CD8-positive, alpha-beta memory T cell (primary cell): ENCODE data around the gene TBCD. TPM values are rescaled to one million over a fixed set of nuclear protein-coding genes. Genes with fewer than 3 reads are reported as not detected.

Source experiments
- CTCF ChIA-PET: fragments of 350-600 bp; sonication (Branson Sonifier 250); formaldehyde crosslinking; loops from one replicate; lab custom pipeline; 2021; ENCODE audit warnings: antibody characterized with exemption; lab: Charles Lee
- POLR2A ChIA-PET: fragments of 350-600 bp; sonication (Branson Sonifier 250); formaldehyde crosslinking; loops from one replicate; lab custom pipeline; 2021; ENCODE audit warnings: antibody characterized with exemption; lab: Charles Lee
- DNase-seq, 5 donors: peaks; one replicate each; pipeline versions ENCODE4 v3.0.0 to v3.0.0-alpha.2; 2020 to 2022; ENCODE audit warnings: mixed read lengths in 1 of 5
- H3K27ac ChIP-seq: one replicate; pipeline ENCODE4 v1.7.0; 2013; ENCODE audit warnings: low read depth, mild to moderate bottlenecking, low read length, moderate library complexity
- H3K27me3 ChIP-seq: 2 replicates; pipeline ENCODE4 v1.7.0; 2013; ENCODE audit warnings: low read length, mild to moderate bottlenecking; ENCODE audit not compliant: insufficient read depth, poor library complexity, severe bottlenecking
- H3K36me3 ChIP-seq: 2 replicates; pipeline ENCODE4 v1.7.0; 2013; ENCODE audit warnings: mild to moderate bottlenecking, low read length, moderate library complexity; ENCODE audit not compliant: insufficient read depth
- H3K4me1 ChIP-seq: 2 replicates; pipeline ENCODE4 v1.7.0; 2013; ENCODE audit warnings: mild to moderate bottlenecking, low read length, moderate library complexity; ENCODE audit not compliant: insufficient read depth
- H3K4me3 ChIP-seq: 2 replicates; pipeline ENCODE4 v1.7.0; 2013; ENCODE audit warnings: mild to moderate bottlenecking, low read length
- H3K9me3 ChIP-seq: 2 replicates; pipeline ENCODE4 v1.7.0; 2013; ENCODE audit warnings: mild to moderate bottlenecking, low read length
- H3K27ac Mint-ChIP-seq, 8 donors: one replicate each; pipeline ENCODE4 v1.8.0; 2020 to 2021; ENCODE audit warnings: mixed read lengths in 8 of 8, mild to moderate bottlenecking in 6 of 8, inconsistent platforms in 3 of 8, moderate library complexity in 3 of 8
- H3K27me3 Mint-ChIP-seq, 2 donors: one replicate each; pipeline ENCODE4 v1.8.0; 2020 to 2021; ENCODE audit warnings: mixed read lengths in 2 of 2, mild to moderate bottlenecking in 1 of 2, moderate library complexity in 1 of 2
- H3K36me3 Mint-ChIP-seq, 3 donors: one replicate each; pipeline ENCODE4 v1.8.0; 2020 to 2021; ENCODE audit warnings: mixed read lengths in 3 of 3, inconsistent platforms in 1 of 3, mild to moderate bottlenecking in 1 of 3
- H3K4me1 Mint-ChIP-seq, 3 donors: one replicate each; pipeline ENCODE4 v1.8.0; 2020 to 2021; ENCODE audit warnings: mixed read lengths in 3 of 3, inconsistent platforms in 1 of 3, mild to moderate bottlenecking in 1 of 3
- H3K4me3 Mint-ChIP-seq, 7 donors: one replicate each; pipeline ENCODE4 v1.8.0; 2020 to 2021; ENCODE audit warnings: mixed read lengths in 7 of 7, mild to moderate bottlenecking in 6 of 7, moderate library complexity in 4 of 7, inconsistent platforms in 2 of 7
- H3K9me3 Mint-ChIP-seq, 5 donors: one replicate each; pipeline ENCODE4 v1.8.0; 2020 to 2022; ENCODE audit warnings: mixed read lengths in 5 of 5, mild to moderate bottlenecking in 3 of 5, moderate library complexity in 2 of 5, inconsistent platforms in 1 of 5
- polyA plus RNA-seq: library from polyadenylated mRNA; unstranded; fragments of 300-500 nt; fragmentation: Illumina TruSeq; gene quantifications from one replicate; pipeline ENCODE4 v1.2.3, GENCODE V29; 2021
- total RNA-seq, 2 experiments: library from RNA; stranded (reverse); gene quantifications; one replicate each; pipeline ENCODE4 v1.2.3, GENCODE V29; 2021

Gene TBCD
- total and polyA plus RNA-seq, 3 experiments from 2014 or later = 79.1 to 130 (median 83.7) TPM

DNA sequence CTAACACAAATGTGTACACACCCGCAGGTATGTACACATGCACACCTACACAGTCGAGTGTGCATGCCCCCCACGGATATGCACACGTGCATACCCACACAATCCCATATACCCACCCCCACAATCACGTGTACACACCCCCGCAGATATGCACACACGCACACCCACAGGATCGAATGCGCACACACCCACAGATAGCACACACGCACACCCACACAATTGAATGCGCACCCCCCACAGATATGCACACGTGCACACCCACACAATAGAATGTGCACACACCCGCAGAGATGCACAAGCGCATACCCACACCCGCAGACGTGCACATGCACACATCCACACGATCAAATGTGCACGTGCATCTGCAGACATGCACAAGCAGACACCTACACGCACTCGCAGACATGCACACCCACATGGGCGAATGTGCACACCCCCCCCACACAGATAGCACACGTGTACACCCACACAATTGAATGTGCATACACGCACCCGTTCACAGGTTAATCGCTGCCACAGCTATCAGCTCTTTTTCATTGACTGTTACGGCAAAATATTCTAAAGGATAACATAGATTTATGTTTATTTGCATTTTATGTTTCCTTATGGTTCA, 77.1 kb downstream of the TBCD start:
- peaks cover 11 to 43% (median 18%) of the 10 kb centered on the region in 3 donors for H3K36me3 Mint-ChIP-seq
- peak overlapping the region in 1 of 8 donors; percentile 45 for H3K27ac Mint-ChIP-seq
- no peak overlapping the region for H3K4me3 ChIP-seq
- ChIA-PET POLR2A (no interaction called here), CTCF (no interaction called here)
- no peak overlapping the region for H3K27ac ChIP-seq
- DNase-seq = no peak
- H3K27me3 Mint-ChIP-seq = no peaks in the 10 kb centered on the region
- no peaks in the 10 kb centered on the region for H3K4me1 Mint-ChIP-seq
- no peak overlapping the region for H3K4me3 Mint-ChIP-seq
- H3K9me3 Mint-ChIP-seq = no peaks in the 10 kb centered on the region
- H3K36me3 ChIP-seq = no peaks in the 10 kb centered on the region
- H3K9me3 ChIP-seq = no peaks in the 10 kb centered on the region
- no peaks in the 10 kb centered on the region for H3K27me3 ChIP-seq
- no peaks in the 10 kb centered on the region for H3K4me1 ChIP-seq

GRCh38 chr17:82830249-82830661, 78.4 kb downstream of the TBCD start:
- POLR2A ChIA-PET = no interaction called here

GRCh38 chr17:82831041-82831817, 79.4 kb downstream of the TBCD start:
- no peaks in the 10 kb centered on the region for H3K4me1 ChIP-seq
- Mint-ChIP-seq H3K27ac (no peak overlapping the region), H3K36me3 (peaks cover 11 to 51% (median 16%) of the 10 kb centered on the region in 3 donors), H3K27me3 (no peaks in the 10 kb centered on the region), H3K4me1 (no peaks in the 10 kb centered on the region), H3K9me3 (no peaks in the 10 kb centered on the region), H3K4me3 (no peak overlapping the region)
- no peaks in the 10 kb centered on the region for H3K36me3 ChIP-seq
- ChIA-PET POLR2A (no interaction called here), CTCF (no interaction called here)
- H3K27me3 ChIP-seq = no peaks in the 10 kb centered on the region
- H3K27ac ChIP-seq = no peak overlapping the region
- no peak for DNase-seq
- H3K9me3 ChIP-seq = no peaks in the 10 kb centered on the region
- H3K4me3 ChIP-seq = no peak overlapping the region

More at GRCh38 chr17:82830249-82830661, 78.4 kb downstream of the TBCD start:
- Histone ChIP-seq H3K9me3 (no peaks in the 10 kb centered on the region), H3K4me3 (no peak overlapping the region), H3K4me1 (no peaks in the 10 kb centered on the region), H3K27ac (no peak overlapping the region), H3K36me3 (no peaks in the 10 kb centered on the region), H3K27me3 (no peaks in the 10 kb centered on the region)
- no peak for DNase-seq
- CTCF ChIA-PET = no interaction called here
- Mint-ChIP-seq H3K4me1 (no peaks in the 10 kb centered on the region), H3K27me3 (no peaks in the 10 kb centered on the region), H3K27ac (no peak overlapping the region), H3K4me3 (no peak overlapping the region), H3K9me3 (no peaks in the 10 kb centered on the region), H3K36me3 (peaks cover 11 to 44% (median 16%) of the 10 kb centered on the region in 3 donors)

GRCh38 chr17:82831818-82832200, 79.9 kb downstream of the TBCD start:
- Mint-ChIP-seq H3K9me3 (no peaks in the 10 kb centered on the region), H3K27me3 (no peaks in the 10 kb centered on the region), H3K4me3 (no peak overlapping the region), H3K27ac (no peak overlapping the region), H3K4me1 (peaks cover 0 to 2% (median 1%) of the 10 kb centered on the region in 3 donors), H3K36me3 (peaks cover 11 to 53% (median 16%) of the 10 kb centered on the region in 3 donors)
- no peak overlapping the region for H3K27ac ChIP-seq
- no peaks in the 10 kb centered on the region for H3K36me3 ChIP-seq
- H3K9me3 ChIP-seq = no peaks in the 10 kb centered on the region
- no peaks in the 10 kb centered on the region for H3K4me1 ChIP-seq
- H3K27me3 ChIP-seq = no peaks in the 10 kb centered on the region
- ChIA-PET POLR2A (no interaction called here), CTCF (no interaction called here)
- DNase-seq = no peak
- no peak overlapping the region for H3K4me3 ChIP-seq

DNA sequence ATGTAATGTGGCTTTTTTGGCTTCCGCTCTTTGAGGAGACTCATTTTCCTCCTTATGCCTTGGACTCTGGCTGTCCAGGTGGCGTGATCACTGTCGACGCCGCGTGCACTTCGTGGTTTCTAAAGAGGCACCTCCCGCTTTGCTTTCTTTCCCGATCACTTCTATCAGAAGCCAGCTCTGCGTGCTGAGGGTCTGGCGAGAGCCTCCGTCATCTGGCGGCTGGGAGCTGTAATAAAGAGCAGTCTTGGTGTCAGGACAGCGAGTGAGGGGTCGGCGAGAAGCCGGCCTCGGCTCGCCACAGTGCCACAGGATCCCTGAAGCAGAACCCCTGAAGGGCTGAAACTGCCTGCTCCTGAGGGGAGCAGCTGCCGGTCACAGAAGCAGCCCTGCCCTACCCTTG, 80.5 kb downstream of the TBCD start:
- H3K9me3 Mint-ChIP-seq = no peaks in the 10 kb centered on the region
- no peaks in the 10 kb centered on the region for H3K27me3 Mint-ChIP-seq
- DNase-seq = no peak
- Histone ChIP-seq H3K4me1 (no peaks in the 10 kb centered on the region), H3K9me3 (no peaks in the 10 kb centered on the region), H3K27me3 (no peaks in the 10 kb centered on the region), H3K27ac (no peak overlapping the region), H3K36me3 (no peaks in the 10 kb centered on the region), H3K4me3 (no peak overlapping the region)
- POLR2A ChIA-PET = no interaction called here
- H3K4me3 Mint-ChIP-seq = no peak overlapping the region
- CTCF ChIA-PET = no interaction called here
- peaks cover 0 to 6% (median 3%) of the 10 kb centered on the region in 3 donors for H3K4me1 Mint-ChIP-seq
- H3K27ac Mint-ChIP-seq = no peak overlapping the region
- peaks cover 11 to 52% (median 16%) of the 10 kb centered on the region in 3 donors for H3K36me3 Mint-ChIP-seq

DNA sequence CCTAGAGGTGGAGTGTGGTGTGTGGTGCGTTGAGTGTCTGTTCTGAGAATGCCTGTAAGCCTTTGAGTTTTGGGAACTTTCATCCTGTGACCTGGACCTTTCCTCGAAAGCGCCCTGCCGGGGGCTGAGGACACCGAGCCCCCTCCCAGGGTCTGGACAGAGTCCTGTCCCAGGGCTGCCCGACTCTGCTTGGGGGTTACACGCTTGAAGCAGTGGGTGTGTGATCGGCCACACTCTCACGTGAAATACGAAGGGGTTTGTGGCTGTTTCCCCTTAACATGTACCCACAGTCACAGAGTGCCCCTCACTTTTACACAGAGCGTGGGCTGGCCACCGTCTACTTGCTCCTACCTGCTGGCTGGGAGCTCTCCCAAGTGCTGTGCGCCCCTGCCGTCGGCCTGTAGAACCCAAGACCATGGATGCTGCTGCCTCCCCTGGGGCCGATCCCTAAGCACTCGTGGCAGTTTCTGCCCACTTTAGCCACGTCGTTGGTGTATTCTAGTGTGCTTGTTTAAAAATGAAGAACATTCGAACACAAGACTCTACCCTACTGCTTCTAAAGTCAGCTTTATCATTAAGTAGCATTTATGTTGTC, 81.1 kb downstream of the TBCD start:
- DNase-seq = no peak
- no peaks in the 10 kb centered on the region for H3K36me3 ChIP-seq
- no peak overlapping the region for H3K27ac ChIP-seq
- H3K4me1 Mint-ChIP-seq = peaks cover 0 to 6% (median 3%) of the 10 kb centered on the region in 3 donors
- H3K27me3 ChIP-seq = no peaks in the 10 kb centered on the region
- no peak overlapping the region for H3K4me3 ChIP-seq
- peaks cover 8 to 47% (median 13%) of the 10 kb centered on the region in 3 donors for H3K36me3 Mint-ChIP-seq
- no peaks in the 10 kb centered on the region for H3K4me1 ChIP-seq
- no peak overlapping the region for H3K4me3 Mint-ChIP-seq
- H3K9me3 Mint-ChIP-seq = no peaks in the 10 kb centered on the region
- ChIA-PET CTCF (no interaction called here), POLR2A (no interaction called here)
- no peak overlapping the region for H3K27ac Mint-ChIP-seq
- no peaks in the 10 kb centered on the region for H3K9me3 ChIP-seq
- H3K27me3 Mint-ChIP-seq = no peaks in the 10 kb centered on the region

DNA sequence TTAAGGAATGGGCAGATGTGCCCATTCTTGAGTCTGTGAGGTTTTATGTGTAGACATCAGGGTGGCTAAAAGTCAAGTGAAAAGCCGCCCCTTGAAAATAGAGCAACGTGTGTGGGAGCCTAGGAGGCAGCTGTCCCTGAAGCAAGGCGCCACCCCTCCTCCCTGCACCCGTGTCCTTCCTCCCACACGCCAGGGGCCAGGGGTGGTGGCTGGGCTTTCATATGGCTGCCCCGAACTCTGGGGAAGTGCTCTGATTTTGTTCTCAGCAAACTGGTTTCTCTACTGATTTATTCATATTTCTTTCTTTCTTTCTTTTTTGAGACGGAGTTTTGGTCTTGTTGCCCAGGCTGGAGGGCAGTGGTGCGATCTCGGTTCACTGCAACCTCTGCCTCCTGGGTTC, 83.3 kb downstream of the TBCD start:
- Histone ChIP-seq H3K27ac (no peak overlapping the region), H3K36me3 (no peaks in the 10 kb centered on the region), H3K4me3 (no peak overlapping the region), H3K9me3 (no peaks in the 10 kb centered on the region), H3K27me3 (no peaks in the 10 kb centered on the region), H3K4me1 (no peaks in the 10 kb centered on the region)
- no peaks in the 10 kb centered on the region for H3K27me3 Mint-ChIP-seq
- H3K4me1 Mint-ChIP-seq = peaks cover 0 to 6% (median 3%) of the 10 kb centered on the region in 3 donors
- H3K9me3 Mint-ChIP-seq = no peaks in the 10 kb centered on the region
- ChIA-PET POLR2A (interaction anchor here (0.8 kb wide), 1 partner anchor 50 kb away, joined by 3 read pairs; no protein-coding TSS in a partner anchor), CTCF (no interaction called here)
- no peak for DNase-seq
- peaks cover 0 to 34% (median 2%) of the 10 kb centered on the region in 3 donors for H3K36me3 Mint-ChIP-seq
- no peak overlapping the region for H3K4me3 Mint-ChIP-seq
- peak overlapping the region in 1 of 8 donors; percentile 72 for H3K27ac Mint-ChIP-seq
